Measurements from ENCODE around the gene RERE.

Gene RERE

DNA sequence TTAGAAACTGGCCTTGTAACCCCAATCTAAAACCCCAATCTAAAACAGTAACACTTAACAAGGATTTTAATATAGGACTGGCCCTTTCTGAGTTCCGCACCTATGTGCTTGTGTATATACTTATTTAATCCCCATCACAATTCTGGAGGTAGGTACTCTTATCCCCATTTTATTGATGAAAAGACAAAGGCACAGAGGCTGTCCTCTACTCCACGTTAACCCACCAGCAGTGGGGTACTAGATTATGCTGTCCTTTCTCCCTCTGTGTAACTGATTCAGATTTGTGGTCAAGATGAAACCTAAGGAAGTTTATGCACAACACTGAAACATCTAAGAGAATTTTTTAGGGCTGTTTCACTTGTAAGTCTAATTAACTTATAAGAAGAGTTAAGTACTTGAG, 175.3 kb downstream of the RERE start:
- TF ChIP-seq, protein P1, sequence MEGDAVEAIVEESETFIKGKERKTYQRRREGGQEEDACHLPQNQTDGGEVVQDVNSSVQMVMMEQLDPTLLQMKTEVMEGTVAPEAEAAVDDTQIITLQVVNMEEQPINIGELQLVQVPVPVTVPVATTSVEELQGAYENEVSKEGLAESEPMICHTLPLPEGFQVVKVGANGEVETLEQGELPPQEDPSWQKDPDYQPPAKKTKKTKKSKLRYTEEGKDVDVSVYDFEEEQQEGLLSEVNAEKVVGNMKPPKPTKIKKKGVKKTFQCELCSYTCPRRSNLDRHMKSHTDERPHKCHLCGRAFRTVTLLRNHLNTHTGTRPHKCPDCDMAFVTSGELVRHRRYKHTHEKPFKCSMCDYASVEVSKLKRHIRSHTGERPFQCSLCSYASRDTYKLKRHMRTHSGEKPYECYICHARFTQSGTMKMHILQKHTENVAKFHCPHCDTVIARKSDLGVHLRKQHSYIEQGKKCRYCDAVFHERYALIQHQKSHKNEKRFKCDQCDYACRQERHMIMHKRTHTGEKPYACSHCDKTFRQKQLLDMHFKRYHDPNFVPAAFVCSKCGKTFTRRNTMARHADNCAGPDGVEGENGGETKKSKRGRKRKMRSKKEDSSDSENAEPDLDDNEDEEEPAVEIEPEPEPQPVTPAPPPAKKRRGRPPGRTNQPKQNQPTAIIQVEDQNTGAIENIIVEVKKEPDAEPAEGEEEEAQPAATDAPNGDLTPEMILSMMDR (IDR thresholded peaks at IDR 0.05; ENCODE audit: insufficient read depth, low read depth, low read length, missing control alignments) = no peak
- DNase-seq (ENCODE audit: low read depth) = no peak
- no peak overlapping the region for H3K4me3 ChIP-seq (ENCODE audit: low read depth, low read length)

DNA sequence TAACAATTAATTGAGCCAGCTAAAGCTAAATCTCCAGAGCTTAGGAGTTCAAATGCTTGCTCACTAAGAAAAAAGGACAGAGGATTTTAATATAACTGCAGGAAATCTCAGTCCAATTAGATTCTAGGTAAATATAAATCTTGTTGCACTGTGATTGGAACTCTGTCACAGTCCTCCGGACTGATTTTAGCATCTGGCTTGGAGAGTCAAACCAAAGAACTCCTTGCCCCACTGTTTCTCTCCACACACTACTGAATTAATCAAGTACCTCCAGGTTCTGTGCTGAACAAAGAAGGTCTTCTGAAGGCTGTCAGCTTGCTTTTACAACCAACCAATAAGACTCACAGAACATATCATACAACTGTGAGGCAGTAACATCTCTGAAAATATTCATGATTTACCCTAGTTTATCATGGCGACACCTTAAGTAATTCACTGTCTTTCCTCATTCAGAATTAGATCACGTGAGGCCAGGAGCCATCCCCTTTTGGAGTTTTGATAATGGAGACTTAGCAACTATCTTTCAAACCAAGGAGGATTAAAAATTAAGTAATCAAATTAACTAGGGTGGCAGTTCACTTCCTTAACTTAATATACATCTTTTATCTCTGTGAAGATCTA, 176.0 kb downstream of the RERE start:
- TF ChIP-seq, protein P1 (IDR thresholded peaks at IDR 0.05; ENCODE audit: insufficient read depth, low read depth, low read length, missing control alignments) = no peak
- no peak for DNase-seq (ENCODE audit: low read depth)
- no peak overlapping the region for H3K4me3 ChIP-seq (ENCODE audit: low read depth, low read length)

DNA sequence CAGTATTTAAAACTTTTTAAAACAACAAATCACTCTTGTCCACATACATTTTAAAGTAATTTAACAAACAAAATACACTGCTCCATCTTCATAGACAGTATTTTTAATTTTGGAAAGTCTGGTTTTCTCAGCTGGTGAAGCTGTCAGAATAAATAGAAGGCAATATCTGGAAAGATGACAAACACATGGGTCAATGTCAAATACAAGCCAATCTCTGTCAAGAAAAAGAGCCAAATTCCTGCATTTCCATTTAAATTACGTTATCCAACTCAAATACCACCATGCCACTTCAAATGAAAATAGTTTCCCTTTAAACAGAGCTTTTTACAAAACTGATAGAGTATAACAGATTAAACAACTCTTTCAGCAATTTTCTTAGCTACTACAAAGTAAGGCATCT, 176.5 kb downstream of the RERE start:
- no peak for DNase-seq (ENCODE audit: low read depth)
- H3K4me3 ChIP-seq (ENCODE audit: low read depth, low read length) = no peak overlapping the region
- TF ChIP-seq, protein P1 (IDR thresholded peaks at IDR 0.05; ENCODE audit: insufficient read depth, low read depth, low read length, missing control alignments) = no peak

DNA sequence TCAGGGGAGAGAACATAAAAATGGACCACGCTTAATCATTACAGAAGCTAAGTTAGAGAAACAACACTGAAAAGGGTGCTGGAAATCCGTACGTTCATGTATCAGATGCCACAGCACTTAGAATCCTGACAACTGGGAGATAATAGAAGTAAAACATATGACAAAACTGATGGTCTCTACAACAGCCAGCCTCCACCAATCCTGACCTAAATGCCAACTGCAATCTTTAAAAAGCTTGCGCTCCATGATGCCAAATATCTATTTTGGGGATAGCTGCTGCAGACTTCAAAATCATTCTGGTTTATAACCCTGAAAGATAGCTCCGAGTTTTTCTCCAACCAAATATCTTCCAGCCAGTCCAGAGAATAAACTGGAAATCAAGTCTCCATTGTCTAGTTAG, 178.3 kb downstream of the RERE start:
- H3K4me3 ChIP-seq (ENCODE audit: low read depth, low read length) = no peak overlapping the region
- DNase-seq (ENCODE audit: low read depth) = no peak
- TF ChIP-seq, protein P1 (IDR thresholded peaks at IDR 0.05; ENCODE audit: insufficient read depth, low read depth, low read length, missing control alignments) = no peak

DNA sequence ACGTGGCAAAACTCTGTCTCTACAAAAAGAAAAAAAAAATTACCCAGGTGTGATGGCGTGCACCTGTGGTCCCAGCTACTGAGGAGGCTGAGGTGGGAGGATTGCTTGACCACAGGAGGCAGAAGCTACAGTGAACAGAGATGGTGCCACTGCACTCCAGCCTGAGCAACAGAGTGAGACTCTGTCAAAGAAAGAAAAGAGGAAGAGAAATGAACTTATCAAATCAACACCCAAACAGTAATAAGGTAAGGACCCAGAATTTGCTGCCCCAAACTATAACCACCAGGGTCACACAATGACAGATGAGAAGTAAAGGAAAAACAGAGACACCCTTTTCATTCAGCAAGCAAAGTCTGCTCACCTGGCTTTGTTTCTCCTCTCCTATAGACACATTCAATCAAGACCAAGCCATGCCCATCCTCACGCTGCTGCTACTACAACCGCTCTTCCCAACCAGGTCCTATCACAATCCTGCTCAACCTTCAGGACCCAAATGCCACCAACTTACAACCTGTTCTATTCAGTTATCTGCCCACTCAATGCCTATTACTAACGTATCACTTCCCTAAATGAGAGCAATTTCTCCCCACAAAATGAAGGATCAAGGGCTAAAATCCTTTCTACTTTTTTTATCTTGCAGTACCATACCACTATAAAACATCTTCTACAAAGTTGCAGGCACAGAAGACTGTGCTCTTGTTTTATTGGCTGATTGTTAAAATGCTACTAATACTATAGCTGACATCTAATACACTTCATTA, 183.5 kb downstream of the RERE start:
- DNase-seq (ENCODE audit: low read depth) = no peak
- TF ChIP-seq, protein P1 (IDR thresholded peaks at IDR 0.05; ENCODE audit: insufficient read depth, low read depth, low read length, missing control alignments) = no peak

DNA sequence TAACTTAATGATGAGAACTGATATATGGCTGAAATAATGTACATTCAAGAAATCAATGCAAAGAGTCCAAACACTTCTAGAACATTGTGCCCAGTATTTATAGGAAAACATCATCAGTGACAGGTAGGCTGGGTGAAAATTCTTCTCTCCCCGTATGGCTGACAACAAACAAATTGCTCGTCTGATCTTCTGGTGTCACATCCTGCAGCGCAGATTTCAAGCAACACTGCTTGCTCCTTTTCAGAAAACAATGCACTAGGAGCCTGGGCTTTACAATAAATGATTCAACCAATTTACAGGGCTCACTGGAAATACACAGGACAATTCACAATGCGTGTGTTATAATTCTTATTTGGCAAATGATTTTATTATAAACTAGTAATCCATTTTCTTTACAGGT, 185.3 kb downstream of the RERE start:
- TF ChIP-seq, protein P1 (IDR thresholded peaks at IDR 0.05; ENCODE audit: insufficient read depth, low read depth, low read length, missing control alignments) = no peak
- no peak for DNase-seq (ENCODE audit: low read depth)
- no peak overlapping the region for H3K4me3 ChIP-seq (ENCODE audit: low read depth, low read length)

More for the DNA sequence above, 183.5 kb downstream of the RERE start:
- no peak overlapping the region for H3K4me3 ChIP-seq (ENCODE audit: low read depth, low read length)
